ENCODE measurements around the gene FAM3D. TPM values are rescaled to one million over a fixed set of nuclear protein-coding genes. Genes with fewer than 3 reads are reported as not detected.

Gene FAM3D
- total RNA-seq, 1 donor from 2014 or later: not detected

DNA sequence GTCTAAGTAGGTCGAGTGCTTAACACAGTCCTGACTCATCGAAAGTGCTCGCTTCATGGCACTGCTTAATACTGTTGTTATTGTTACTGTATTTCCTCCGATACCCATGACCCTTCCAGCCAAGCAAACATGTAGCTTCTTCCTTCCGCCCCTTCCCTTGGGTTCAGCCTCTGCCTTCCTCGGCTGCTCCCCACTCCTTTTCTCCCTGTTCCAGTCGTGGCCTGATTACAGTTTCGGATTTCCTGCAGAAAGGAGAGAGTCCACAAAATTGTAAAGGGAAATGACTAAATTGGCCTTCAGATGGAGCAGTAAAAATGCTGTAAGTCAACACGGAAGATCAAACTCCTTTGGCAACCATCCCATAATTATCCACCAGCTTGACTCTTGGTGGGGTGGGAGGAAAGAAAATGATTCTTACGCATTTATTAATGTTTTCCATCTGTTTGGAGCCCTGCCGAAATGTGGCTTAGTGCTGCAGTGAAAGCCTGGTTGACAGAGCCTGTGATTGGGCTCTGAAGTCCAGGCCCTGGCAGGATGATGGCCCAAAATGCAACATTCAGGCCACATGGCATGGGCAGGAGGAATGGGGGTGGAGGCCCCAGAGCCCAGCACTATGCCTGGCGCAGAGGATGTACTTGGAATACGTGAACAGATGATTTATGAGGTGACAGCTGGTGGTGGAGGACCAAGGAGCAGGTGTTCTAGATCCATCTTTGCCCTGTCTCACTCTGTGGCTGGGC, 37.6 kb downstream of the FAM3D start:
- intact Hi-C loops (cut with micrococcal nuclease): no loop called here

- intact Hi-C loops (cut with micrococcal nuclease): no loop called here
These were observed 38.6 kb downstream of the FAM3D start for GRCh38 chr3:58627941-58628340.

GRCh38 chr3:58627570-58627885, 39.0 kb downstream of the FAM3D start:
- intact Hi-C loops (cut with micrococcal nuclease): no loop called here

GRCh38 chr3:58626841-58627569, 39.6 kb downstream of the FAM3D start:
- intact Hi-C loops (cut with micrococcal nuclease): no loop called here

DNA sequence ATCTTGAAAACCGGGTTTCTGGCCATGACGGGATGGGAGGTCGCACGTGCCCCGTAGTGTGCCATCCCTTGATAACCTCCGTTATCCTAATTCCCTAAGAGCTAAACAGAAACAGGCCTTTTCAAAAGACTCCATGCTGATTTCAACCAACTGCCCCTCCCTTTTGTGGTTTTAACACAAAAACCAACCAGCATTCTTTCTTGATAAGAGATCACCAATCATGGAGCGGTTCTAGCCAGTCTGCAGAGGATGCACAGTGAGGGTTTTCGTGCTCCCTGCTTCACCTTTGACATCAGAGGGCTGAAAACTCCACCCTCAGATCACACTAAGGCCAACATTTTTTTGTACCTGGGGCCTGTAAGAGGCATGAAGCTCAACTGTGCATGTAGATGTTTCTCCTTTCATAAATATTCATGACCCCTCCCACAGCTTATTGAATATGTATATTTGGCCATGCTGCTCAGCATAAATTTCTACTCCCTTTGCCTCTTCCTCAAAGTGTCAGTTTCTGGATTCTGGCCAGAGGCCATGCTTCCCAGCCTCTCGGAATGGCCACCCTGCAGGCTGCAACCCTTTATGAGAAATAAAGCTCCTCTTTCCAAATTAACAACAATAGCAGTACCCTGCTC, 41.3 kb downstream of the FAM3D start:
- intact Hi-C loops (cut with micrococcal nuclease): no loop called here

DNA sequence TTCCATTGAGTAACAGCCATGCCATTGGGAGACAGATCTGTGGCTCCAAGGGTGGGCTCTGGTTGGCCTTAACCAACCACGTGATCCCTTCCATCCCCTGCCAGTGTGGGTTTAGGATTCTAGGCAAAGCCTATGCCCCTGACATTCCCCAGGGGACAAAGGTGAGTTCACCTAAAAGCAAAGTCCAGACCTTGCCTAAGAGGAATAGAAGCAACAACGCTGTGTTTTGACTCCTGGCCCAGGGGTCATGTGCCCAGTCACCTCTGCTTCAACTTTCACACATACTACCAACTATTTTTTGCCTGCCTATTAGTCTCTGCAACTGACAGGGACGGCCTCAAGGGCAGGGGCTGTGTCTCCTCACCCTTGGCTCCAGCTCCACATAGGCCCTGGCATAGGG, 42.0 kb downstream of the FAM3D start:
- intact Hi-C loops (cut with micrococcal nuclease): no loop called here

- intact Hi-C loops (cut with micrococcal nuclease): no loop called here
These were observed 42.6 kb downstream of the FAM3D start for GRCh38 chr3:58623961-58624360.

DNA sequence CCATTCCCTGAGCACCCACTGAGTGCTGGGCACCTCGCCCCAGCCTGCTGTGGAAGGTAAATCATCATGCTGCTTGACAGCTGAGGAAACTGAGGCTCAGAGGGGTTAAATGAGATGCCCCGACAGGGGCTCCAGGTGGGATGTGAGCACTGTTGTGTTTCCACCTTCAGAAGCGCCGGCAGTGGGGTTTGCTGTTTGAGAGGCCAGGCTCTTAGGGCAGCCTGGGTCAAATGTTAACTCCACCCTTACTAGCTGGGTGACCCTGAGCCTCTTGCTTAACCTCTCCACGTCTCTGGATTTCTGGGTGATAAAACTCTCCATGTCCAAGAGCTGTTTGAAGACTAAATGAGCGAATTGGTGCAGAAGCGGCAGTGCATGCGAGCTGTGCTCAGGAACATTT, 43.1 kb downstream of the FAM3D start:
- intact Hi-C loops (cut with micrococcal nuclease): no loop called here

- intact Hi-C loops (cut with micrococcal nuclease): no loop called here
These were observed 43.7 kb downstream of the FAM3D start for GRCh38 chr3:58622892-58623291.

DNA sequence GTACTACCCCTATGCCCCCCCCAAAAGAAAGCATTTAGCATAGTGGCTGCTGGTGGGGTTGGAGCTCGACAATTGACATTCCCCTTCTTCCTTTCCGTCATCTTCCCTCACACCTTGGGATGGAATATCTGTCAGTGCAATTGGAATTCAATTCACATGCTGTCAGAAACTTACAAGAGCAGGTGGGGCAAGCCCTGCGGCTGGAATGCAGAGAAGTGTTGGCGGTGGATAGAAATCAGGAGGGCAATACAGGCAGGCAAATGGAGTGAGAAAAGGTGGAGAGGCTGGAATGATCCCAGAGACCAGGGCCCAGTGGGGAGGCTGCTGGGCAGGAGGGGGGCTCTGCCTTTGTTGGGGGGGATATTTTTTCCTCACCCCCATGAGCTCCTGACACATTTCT, 44.1 kb downstream of the FAM3D start:
- intact Hi-C loops (cut with micrococcal nuclease): no loop called here

DNA sequence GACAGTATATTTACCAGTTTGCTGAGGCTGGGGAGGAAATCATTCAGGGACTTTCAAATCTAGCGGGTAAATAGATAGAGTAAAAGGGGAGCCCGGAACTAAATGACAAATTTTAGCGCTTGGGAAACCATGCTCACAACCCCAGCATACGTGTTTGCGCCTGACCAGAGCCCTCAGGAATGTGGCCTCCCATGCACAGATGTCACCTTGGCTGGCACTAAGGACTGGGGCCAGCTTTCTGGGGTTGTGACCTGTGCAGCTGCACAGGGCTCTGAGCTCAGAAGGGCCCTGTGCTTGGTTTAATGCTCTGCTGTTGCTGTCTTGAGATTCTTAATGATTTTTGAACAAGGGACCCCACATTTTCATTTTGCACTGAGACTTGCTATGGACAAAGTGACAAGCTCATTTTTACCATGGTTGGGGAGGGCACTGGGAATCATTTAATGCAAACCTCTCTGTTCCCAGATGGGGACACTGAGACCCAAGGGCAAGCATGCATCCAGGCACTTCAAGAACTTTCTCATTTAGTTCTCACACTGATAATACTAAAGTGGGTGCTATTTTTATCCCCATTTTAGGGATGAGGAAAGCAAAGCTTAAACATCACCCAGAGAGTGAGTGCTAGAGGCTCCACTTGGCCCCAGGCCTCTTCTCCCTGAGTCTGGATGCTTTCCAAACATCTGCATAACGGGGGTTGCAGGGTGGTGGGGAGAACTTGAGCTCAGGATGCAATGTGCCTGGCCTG, 45.3 kb downstream of the FAM3D start:
- intact Hi-C loops (cut with micrococcal nuclease): no loop called here

DNA sequence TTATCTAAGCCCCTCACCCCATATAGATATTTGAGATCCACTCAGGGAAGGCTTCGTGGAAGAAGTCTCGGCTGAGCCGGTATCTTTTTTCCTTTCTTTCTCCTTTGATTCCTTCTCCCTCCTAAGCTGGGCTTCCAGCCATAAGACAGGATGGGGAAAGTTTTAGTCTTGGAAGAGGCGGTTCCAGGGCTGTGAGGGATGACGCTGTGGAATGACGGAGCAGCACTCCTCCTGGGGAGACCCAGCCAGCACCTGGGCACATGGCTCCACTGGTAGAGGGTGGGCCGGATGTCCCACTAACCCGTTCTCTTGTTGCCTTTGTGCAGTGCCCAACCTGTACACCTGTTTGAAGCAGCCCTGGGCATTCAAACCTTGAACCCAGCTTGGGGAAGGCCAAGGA, 46.2 kb downstream of the FAM3D start:
- intact Hi-C loops (cut with micrococcal nuclease): no loop called here

- intact Hi-C loops (cut with micrococcal nuclease): no loop called here
These were observed 49.2 kb downstream of the FAM3D start for GRCh38 chr3:58617338-58617761.

DNA sequence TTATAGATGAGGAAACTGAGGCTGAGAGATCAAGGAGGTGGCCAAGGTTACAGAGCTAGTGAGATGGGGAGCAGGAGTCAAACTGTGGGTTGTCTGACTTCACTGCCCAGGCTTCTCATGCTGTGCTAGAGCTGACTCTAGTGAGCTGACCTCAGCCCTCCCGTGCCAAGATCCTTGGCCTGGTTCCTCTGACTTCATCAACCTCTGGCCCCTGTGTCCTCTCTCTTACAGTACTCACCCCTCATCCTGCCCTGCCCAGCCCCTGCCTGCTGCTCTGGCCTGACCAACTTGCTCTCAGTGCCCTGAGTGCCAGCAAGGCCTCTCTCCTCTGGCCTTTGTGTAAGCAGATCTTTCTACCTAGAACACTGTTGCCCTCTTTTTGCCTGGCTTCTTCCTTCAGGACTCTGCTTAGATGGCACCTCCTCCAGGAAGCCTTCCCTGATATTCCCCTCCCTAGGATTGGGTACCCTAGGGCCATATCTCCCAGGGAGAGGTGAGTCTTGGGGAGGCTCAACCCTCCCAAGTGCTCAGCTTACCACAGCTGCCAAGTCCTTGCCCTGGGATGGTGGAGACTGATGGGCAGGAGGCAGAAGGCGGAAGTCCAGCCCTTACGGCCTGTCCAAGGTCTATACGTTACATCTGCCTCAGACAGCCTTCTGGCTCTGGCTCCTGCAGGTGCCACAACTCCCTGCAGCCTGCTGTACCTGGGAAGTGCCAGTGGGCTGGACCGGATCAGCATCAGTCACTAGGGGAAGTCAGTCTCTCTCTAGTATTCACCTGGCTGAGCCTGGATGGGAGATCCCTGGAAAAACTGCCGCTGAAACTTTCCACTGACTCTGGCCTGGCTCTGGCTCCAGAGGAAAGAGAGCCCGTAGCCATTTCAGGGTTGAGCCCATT, 53.1 kb downstream of the FAM3D start:
- intact Hi-C loops (cut with micrococcal nuclease): no loop called here

GRCh38 chr3:58612830-58613229, 53.7 kb downstream of the FAM3D start:
- intact Hi-C loops (cut with micrococcal nuclease): no loop called here

GRCh38 chr3:58609990-58610389, 56.6 kb downstream of the FAM3D start:
- intact Hi-C loops (cut with micrococcal nuclease): no loop called here

DNA sequence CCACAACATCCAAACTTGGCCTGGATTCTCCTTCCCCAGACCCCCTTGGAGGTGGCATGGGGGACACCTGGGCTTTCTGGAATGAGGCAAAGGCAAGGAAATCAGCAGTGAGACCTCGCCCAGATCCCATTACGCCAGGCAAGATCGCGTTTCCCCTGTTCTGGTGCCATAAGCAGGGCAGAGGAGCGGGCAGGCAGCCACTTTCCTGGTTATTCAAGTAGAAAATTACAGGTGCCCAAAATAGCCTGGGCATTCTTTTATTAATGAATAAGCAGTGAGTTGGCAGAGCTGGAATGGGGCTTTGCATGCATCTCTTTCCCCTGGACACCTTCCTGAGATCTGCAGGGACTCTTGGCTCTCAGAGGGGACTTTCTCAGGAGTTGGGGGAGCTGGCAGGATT, 57.9 kb downstream of the FAM3D start:
- intact Hi-C loops (cut with micrococcal nuclease): no loop called here

DNA sequence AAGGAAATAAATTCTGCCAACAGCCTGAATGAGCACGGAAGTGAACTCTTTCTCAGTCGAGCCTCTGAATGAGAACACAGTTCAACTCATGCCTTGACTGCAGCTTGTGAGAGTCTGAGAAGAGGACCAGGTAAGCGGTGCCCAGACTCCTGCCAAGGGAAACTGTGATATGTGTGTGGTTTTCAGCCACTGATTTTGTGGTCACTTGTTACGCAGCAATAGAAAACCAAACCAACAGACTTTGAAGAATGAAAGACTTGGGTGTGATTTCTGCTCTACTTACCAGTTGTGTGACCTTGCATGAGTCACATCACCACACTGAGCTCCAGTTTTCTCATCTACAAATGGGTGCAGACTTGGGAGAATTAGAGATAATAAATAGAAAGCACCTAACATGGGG, 58.8 kb downstream of the FAM3D start:
- intact Hi-C loops (cut with micrococcal nuclease): no loop called here

DNA sequence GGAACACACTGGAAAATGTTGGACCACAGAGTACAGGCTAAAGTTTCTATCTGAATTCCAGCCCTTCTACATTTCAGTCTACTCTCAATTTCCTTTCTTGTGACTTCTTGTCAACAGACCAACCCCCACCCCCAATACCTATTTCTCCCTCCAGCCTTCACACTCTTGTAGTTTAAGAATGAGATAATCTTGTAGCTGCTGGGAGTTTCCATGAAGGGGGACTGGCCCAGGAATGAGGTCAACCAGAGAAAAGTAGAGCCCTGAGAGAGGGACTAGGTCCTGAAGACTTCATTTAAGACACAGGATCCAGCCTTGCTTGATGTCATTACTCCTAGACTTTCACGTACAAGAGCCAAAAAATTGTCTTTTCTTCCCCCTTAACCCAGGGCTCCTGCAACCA, 59.9 kb downstream of the FAM3D start:
- intact Hi-C loops (cut with micrococcal nuclease): no loop called here

DNA sequence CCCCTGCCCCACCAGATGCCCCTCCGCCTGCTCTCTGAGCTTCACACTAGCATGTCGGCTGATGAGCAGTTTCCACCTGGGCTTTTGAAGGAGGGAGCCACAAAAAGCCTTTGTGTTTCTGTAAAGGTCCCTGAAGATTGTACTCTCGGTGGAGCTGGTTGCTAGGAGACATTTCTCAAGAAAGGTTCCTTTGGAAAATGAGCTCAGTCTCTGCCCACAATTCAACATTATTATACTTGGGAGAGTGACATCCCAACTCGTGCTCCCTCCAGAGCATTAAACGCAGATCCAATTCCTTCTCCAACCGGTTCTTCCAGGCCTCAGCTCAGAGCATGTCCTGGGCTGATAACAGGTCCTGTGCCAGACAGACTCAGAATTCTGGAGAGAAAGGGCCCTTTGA, 62.5 kb downstream of the FAM3D start:
- intact Hi-C loops (cut with micrococcal nuclease): no loop called here

- intact Hi-C loops (cut with micrococcal nuclease): no loop called here
These were observed 63.0 kb downstream of the FAM3D start for GRCh38 chr3:58603606-58604005.

Data from T-helper 1 cell treated with Interleukin-12 subunit alpha and Interleukin-12 subunit beta and Interleukin-4 antibody, amounts not matched to agents 30 ng/mL and 1 ng/mL, for 36 hours (primary cell).